HepG2 (cell line): ENCODE measurements around the gene LARP4. TPM values are rescaled to one million over a fixed set of nuclear protein-coding genes. Genes with fewer than 3 reads are reported as not detected.
A peak's percentile ranks its signal among the peaks of the same experiment; 100 is the strongest.

ENCODE experiments used
- CEBPG ChIP-seq: IDR thresholded peaks from 2 replicates; pipeline ENCODE4 v1.6.1; 2016
- FOXJ3 ChIP-seq: sonication (generic); formaldehyde crosslinking; IDR thresholded peaks from 2 replicates; pipeline ENCODE4 v1.4.0; 2020; ENCODE audit warnings: missing genetic modification reagents, mild to moderate bottlenecking, borderline replicate concordance
- GTF3A ChIP-seq: sonication (generic); formaldehyde crosslinking; conservative IDR thresholded peaks from 2 replicates; pipeline ENCODE4 v1.4.0; 2020; ENCODE audit warnings: mild to moderate bottlenecking, missing genetic modification reagents
- KLF16 ChIP-seq, 2 experiments: sonication (generic) in 1 of 2; formaldehyde crosslinking in 1 of 2; IDR thresholded peaks; 2 replicates each; pipeline versions ENCODE4 v1.6.1 to v1.8.0; 2016 to 2023; ENCODE audit warnings: missing genetic modification reagents in 2 of 2, missing compliant biosample characterization in 1 of 2
- MED1 ChIP-seq: sonication (generic); formaldehyde crosslinking; IDR thresholded peaks from 2 replicates; pipeline ENCODE4 v1.4.0; 2020; ENCODE audit warnings: missing genetic modification reagents
- MTF2 ChIP-seq: sonication (generic); formaldehyde crosslinking; IDR thresholded peaks from 2 replicates; pipeline ENCODE4 v1.5.0; 2020; ENCODE audit warnings: missing genetic modification reagents, borderline replicate concordance
- RBM39 ChIP-seq: fragments of 200-400 bp; formaldehyde crosslinking; IDR thresholded peaks from one replicate; pipeline ENCODE4 v1.6.1; 2018; ENCODE audit warnings: antibody characterized with exemption, mild to moderate bottlenecking, low read depth, low read length; ENCODE audit not compliant: poor library complexity, severe bottlenecking
- RXRB ChIP-seq: IDR thresholded peaks from 2 replicates; pipeline ENCODE4 v1.6.1; 2016; ENCODE audit warnings: borderline replicate concordance, missing genetic modification reagents, missing compliant biosample characterization
- SAFB2 ChIP-seq: sonication (generic); formaldehyde crosslinking; IDR thresholded peaks from 2 replicates; pipeline ENCODE4 v1.5.1; 2020; ENCODE audit warnings: missing genetic modification reagents, low read depth, mild to moderate bottlenecking, borderline replicate concordance
- SALL1 ChIP-seq: sonication (generic); formaldehyde crosslinking; IDR thresholded peaks from 2 replicates; pipeline ENCODE4 v1.8.0; 2022; ENCODE audit warnings: mild to moderate bottlenecking, missing genetic modification reagents
- SMYD3 ChIP-seq: sonication (generic); formaldehyde crosslinking; IDR thresholded peaks from 2 replicates; pipeline ENCODE4 v1.8.1; 2023; ENCODE audit warnings: mild to moderate bottlenecking, missing genetic modification reagents
- SRY ChIP-seq: sonication (generic); formaldehyde crosslinking; IDR thresholded peaks from 2 replicates; pipeline ENCODE4 v1.8.0; 2022; ENCODE audit warnings: mild to moderate bottlenecking, missing genetic modification reagents
- TP53 ChIP-seq: sonication (generic); formaldehyde crosslinking; conservative IDR thresholded peaks from 2 replicates; pipeline ENCODE4 v1.4.0; 2020; ENCODE audit warnings: missing genetic modification reagents
- polyA plus RNA-seq, 8 experiments: library from polyadenylated mRNA; depleted of rRNA in 3 of 8; stranded (reverse) in 7 of 8; unstranded in 1 of 8; fragments of >200 nt; fragmentation: Illumina TruSeq in 4 of 8; extraction: Trizol in 4 of 8; gene quantifications; 2 replicates each; pipeline versions ENCODE4 v1.2.1 to v1.2.3, GENCODE V29; 2011 to 2016; ENCODE audit warnings: low read depth in 4 of 8, missing spikeins in 1 of 8, mixed read lengths in 1 of 8; ENCODE audit not compliant: insufficient read depth in 1 of 8
- total RNA-seq, 5 experiments: library from RNA; depleted of rRNA; stranded (reverse); fragments of >200 nt; fragmentation: Illumina TruSeq; extraction: Trizol; gene quantifications; 2 replicates each; pipeline ENCODE4 v1.2.3, GENCODE V29; 2016; ENCODE audit warnings: low read depth in 1 of 5
- TF ChIP-seq, protein P1 (sequence below): sonication (generic); formaldehyde crosslinking; conservative IDR thresholded peaks from 2 replicates; pipeline ENCODE4 v1.4.0; 2020; ENCODE audit warnings: mild to moderate bottlenecking, missing genetic modification reagents, moderate library complexity
- TF ChIP-seq, protein P2 (sequence below): sonication (generic); formaldehyde crosslinking; IDR thresholded peaks from 2 replicates; pipeline ENCODE4 v1.5.1; 2020; ENCODE audit warnings: mild to moderate bottlenecking, moderate library complexity, missing genetic modification reagents
- TF ChIP-seq, protein P3 (sequence below), 2 experiments: fragments of 450-650 bp in 1 of 2; sonication (generic) in 1 of 2; formaldehyde crosslinking; IDR thresholded peaks; 2 replicates each; pipeline versions ENCODE4 v1.5.0 to v1.8.0; 2020 to 2022; ENCODE audit warnings: mild to moderate bottlenecking in 1 of 2, missing genetic modification reagents in 1 of 2
- TF ChIP-seq, protein P4 (sequence below): IDR thresholded peaks from 2 replicates; pipeline ENCODE4 v1.6.1; 2016; ENCODE audit warnings: missing genetic modification reagents, missing compliant biosample characterization
- TF ChIP-seq, protein P5 (sequence below): sonication (generic); formaldehyde crosslinking; IDR thresholded peaks from 2 replicates; pipeline ENCODE4 v1.5.0; 2020; ENCODE audit warnings: mild to moderate bottlenecking, missing genetic modification reagents

LARP4 gene
- total and polyA plus RNA-seq, 2 of the 13 experiments (the other 11 are each of a cell fraction or from before 2014, with no cell fraction given), result 16.4 to 42.7 TPM

DNA sequence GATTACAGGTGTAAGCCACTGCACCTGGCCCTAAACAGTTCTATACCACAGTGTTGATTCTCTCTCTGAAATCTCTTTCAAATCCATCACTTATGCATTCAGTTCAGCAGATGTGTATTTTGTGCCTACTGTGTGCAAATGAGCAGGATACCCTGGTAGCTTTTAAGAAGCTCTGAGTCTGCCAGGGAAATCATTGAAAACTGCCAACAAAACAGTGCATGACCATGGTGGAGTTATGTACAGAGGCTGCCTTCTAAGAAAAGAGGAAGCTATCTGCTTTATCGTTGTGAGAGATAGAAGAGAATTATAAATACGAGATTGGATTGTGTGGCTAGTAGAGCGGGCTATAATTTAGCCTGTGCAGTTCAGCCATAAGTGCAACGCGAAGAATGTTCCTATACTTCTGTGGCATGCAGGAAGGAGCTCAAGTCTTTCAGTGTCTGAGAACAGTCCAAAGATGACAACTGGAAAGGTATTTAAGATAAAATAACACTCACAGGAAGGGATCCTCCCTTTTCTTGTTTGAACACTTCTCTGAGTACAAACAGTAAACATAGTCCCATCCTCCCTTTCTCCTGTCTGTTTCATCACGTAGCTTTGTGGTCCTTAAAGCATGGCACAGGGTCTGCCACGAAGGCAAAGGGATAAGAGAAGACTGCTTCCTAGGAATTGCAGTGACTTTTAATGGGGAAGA lies 108.4 kb downstream of the LARP4 start (continued):
- TF ChIP-seq, protein P1, sequence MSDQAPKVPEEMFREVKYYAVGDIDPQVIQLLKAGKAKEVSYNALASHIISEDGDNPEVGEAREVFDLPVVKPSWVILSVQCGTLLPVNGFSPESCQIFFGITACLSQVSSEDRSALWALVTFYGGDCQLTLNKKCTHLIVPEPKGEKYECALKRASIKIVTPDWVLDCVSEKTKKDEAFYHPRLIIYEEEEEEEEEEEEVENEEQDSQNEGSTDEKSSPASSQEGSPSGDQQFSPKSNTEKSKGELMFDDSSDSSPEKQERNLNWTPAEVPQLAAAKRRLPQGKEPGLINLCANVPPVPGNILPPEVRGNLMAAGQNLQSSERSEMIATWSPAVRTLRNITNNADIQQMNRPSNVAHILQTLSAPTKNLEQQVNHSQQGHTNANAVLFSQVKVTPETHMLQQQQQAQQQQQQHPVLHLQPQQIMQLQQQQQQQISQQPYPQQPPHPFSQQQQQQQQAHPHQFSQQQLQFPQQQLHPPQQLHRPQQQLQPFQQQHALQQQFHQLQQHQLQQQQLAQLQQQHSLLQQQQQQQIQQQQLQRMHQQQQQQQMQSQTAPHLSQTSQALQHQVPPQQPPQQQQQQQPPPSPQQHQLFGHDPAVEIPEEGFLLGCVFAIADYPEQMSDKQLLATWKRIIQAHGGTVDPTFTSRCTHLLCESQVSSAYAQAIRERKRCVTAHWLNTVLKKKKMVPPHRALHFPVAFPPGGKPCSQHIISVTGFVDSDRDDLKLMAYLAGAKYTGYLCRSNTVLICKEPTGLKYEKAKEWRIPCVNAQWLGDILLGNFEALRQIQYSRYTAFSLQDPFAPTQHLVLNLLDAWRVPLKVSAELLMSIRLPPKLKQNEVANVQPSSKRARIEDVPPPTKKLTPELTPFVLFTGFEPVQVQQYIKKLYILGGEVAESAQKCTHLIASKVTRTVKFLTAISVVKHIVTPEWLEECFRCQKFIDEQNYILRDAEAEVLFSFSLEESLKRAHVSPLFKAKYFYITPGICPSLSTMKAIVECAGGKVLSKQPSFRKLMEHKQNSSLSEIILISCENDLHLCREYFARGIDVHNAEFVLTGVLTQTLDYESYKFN, result peak; percentile 83
- peak; percentile 88 for TF ChIP-seq MED1
- TF ChIP-seq, protein P2, sequence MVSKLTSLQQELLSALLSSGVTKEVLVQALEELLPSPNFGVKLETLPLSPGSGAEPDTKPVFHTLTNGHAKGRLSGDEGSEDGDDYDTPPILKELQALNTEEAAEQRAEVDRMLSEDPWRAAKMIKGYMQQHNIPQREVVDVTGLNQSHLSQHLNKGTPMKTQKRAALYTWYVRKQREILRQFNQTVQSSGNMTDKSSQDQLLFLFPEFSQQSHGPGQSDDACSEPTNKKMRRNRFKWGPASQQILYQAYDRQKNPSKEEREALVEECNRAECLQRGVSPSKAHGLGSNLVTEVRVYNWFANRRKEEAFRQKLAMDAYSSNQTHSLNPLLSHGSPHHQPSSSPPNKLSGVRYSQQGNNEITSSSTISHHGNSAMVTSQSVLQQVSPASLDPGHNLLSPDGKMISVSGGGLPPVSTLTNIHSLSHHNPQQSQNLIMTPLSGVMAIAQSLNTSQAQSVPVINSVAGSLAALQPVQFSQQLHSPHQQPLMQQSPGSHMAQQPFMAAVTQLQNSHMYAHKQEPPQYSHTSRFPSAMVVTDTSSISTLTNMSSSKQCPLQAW (CRISPR knock-in tag), result 0 out of 2 replicates have a peak, but pooled peaks have one; percentile 10
- TF ChIP-seq, protein P3, sequence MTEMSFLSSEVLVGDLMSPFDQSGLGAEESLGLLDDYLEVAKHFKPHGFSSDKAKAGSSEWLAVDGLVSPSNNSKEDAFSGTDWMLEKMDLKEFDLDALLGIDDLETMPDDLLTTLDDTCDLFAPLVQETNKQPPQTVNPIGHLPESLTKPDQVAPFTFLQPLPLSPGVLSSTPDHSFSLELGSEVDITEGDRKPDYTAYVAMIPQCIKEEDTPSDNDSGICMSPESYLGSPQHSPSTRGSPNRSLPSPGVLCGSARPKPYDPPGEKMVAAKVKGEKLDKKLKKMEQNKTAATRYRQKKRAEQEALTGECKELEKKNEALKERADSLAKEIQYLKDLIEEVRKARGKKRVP (CRISPR knock-in tag; IDR thresholded peaks at IDR 0.05), result peak in 1 of 2 experiments; percentile 82; a peak in 2 of 4 replicates
- peak; percentile 34; the same call in 1 of the 2 replicates for TF ChIP-seq SALL1
- no peak for TF ChIP-seq SAFB2 (CRISPR knock-in tag)
- peak in 1 of 2 experiments; percentile 57; a peak in 1 of 4 replicates for TF ChIP-seq KLF16 (CRISPR knock-in tag; IDR thresholded peaks at IDR 0.05)
- no peak for TF ChIP-seq GTF3A (CRISPR knock-in tag)
- TF ChIP-seq SMYD3 (CRISPR knock-in tag), result no peak
- TF ChIP-seq SRY, result no peak
- TF ChIP-seq RXRB (CRISPR knock-in tag), result peak; percentile 57; the same call in 1 of the 2 replicates
- TF ChIP-seq, protein P4, sequence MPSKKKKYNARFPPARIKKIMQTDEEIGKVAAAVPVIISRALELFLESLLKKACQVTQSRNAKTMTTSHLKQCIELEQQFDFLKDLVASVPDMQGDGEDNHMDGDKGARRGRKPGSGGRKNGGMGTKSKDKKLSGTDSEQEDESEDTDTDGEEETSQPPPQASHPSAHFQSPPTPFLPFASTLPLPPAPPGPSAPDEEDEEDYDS (CRISPR knock-in tag), result peak; percentile 60; the same call in 1 of the 2 replicates
- TF ChIP-seq RBM39, result no peak
- TF ChIP-seq MTF2 (CRISPR knock-in tag), result no peak
- peak; percentile 42; the same call in 1 of the 2 replicates for TF ChIP-seq FOXJ3 (CRISPR knock-in tag)
- TF ChIP-seq, protein P5, sequence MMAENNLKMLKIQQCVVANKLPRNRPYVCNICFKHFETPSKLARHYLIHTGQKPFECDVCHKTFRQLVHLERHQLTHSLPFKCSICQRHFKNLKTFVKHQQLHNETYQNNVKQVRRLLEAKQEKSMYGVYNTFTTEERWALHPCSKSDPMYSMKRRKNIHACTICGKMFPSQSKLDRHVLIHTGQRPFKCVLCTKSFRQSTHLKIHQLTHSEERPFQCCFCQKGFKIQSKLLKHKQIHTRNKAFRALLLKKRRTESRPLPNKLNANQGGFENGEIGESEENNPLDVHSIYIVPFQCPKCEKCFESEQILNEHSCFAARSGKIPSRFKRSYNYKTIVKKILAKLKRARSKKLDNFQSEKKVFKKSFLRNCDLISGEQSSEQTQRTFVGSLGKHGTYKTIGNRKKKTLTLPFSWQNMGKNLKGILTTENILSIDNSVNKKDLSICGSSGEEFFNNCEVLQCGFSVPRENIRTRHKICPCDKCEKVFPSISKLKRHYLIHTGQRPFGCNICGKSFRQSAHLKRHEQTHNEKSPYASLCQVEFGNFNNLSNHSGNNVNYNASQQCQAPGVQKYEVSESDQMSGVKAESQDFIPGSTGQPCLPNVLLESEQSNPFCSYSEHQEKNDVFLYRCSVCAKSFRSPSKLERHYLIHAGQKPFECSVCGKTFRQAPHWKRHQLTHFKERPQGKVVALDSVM (CRISPR knock-in tag), result 0 out of 2 replicates have a peak, but pooled peaks have one; percentile 23
- no peak for TF ChIP-seq TP53 (CRISPR knock-in tag)
- TF ChIP-seq CEBPG, result peak; percentile 76
